Caco-2 (cell line): ENCODE measurements around the gene CLCF1. TPM values are rescaled to one million over a fixed set of nuclear protein-coding genes. Genes with fewer than 3 reads are reported as not detected.

Source experiments
- BruUV-seq: library from RNA; stranded (reverse); fragments of 400-500 nt; replicated peaks from 2 replicates; lab custom pipeline; 2021; lab: Mats Ljungman, UMichigan
- CTCF ChIA-PET: fragments of 300-600 bp; sonication (Branson Sonifier 250); formaldehyde crosslinking; loops from one replicate; lab custom pipeline; 2022; ENCODE audit warnings: antibody characterized with exemption; lab: Charles Lee
- POLR2A ChIA-PET: fragments of 300-600 bp; sonication (Branson Sonifier 250); formaldehyde crosslinking; loops from one replicate; lab custom pipeline; 2022; ENCODE audit warnings: antibody characterized with exemption; lab: Charles Lee
- DNase-seq, 2 experiments: peaks; one replicate each; pipeline versions ENCODE4 v3.0.0 to v3.0.0-alpha.2; 2020 to 2022
- H3K27me3 ChIP-seq: replicated peaks from 2 replicates; pipeline ENCODE4 v1.6.0; 2011; ENCODE audit warnings: low read length; ENCODE audit not compliant: control insufficient read depth, insufficient read depth
- H3K36me3 ChIP-seq: 2 replicates; pipeline ENCODE4 v1.5.1; 2011; ENCODE audit warnings: low read length; ENCODE audit not compliant: control insufficient read depth, insufficient read depth
- H3K4me1 ChIP-seq: fragments of 250-450 bp; sonication (Bioruptor Pico); 2 replicates; pipeline ENCODE4 v1.5.1; 2020; ENCODE audit warnings: mild to moderate bottlenecking
- H3K4me3 ChIP-seq: 2 replicates; pipeline ENCODE4 v1.5.1; 2011; ENCODE audit warnings: low read depth, mild to moderate bottlenecking, control low read depth, low read length
- H3K9me3 ChIP-seq: fragments of 250-450 bp; sonication (Bioruptor Pico); 2 replicates; pipeline ENCODE4 v1.5.1; 2020; ENCODE audit warnings: mild to moderate bottlenecking, moderate library complexity
- H3K27ac Mint-ChIP-seq: one replicate; pipeline ENCODE4 v1.8.0; 2022; ENCODE audit warnings: mixed read lengths; ENCODE audit not compliant: unreplicated experiment
- H3K27me3 Mint-ChIP-seq: one replicate; pipeline ENCODE4 v1.8.0; 2022; ENCODE audit warnings: mixed read lengths; ENCODE audit not compliant: insufficient read depth, unreplicated experiment
- H3K36me3 Mint-ChIP-seq: one replicate; pipeline ENCODE4 v1.8.0; 2022; ENCODE audit warnings: mild to moderate bottlenecking, mixed read lengths; ENCODE audit not compliant: insufficient read depth, unreplicated experiment
- H3K4me1 Mint-ChIP-seq: one replicate; pipeline ENCODE4 v1.8.0; 2022; ENCODE audit warnings: low read depth, mixed read lengths; ENCODE audit not compliant: unreplicated experiment
- H3K4me3 Mint-ChIP-seq: one replicate; pipeline ENCODE4 v1.8.0; 2022; ENCODE audit warnings: mild to moderate bottlenecking, moderate library complexity, mixed read lengths; ENCODE audit not compliant: unreplicated experiment
- H3K9me3 Mint-ChIP-seq: one replicate; pipeline ENCODE4 v1.8.0; 2022; ENCODE audit warnings: mixed read lengths; ENCODE audit not compliant: unreplicated experiment
- CTCF ChIP-seq, 2 experiments: fragments of 200-600 bp in 1 of 2; IDR thresholded peaks; 1 replicate in 1 of 2; 2 replicates in 1 of 2; pipeline versions ENCODE4 v1.5.1 to v1.8.0; 2011 to 2022; ENCODE audit warnings: antibody characterized with exemption in 1 of 2, control low read depth in 1 of 2, inconsistent platforms in 1 of 2, low read depth in 1 of 2, low read length in 1 of 2, mild to moderate bottlenecking in 1 of 2, moderate library complexity in 1 of 2; ENCODE audit not compliant: insufficient read depth in 1 of 2, severe bottlenecking in 1 of 2, unreplicated experiment in 1 of 2
- intact Hi-C: fragments of 100-400 bp; cut with micrococcal nuclease; formaldehyde crosslinking; loops from one replicate; pipeline ENCODE4 v1.10.0; 2022; ENCODE audit not compliant: unreplicated experiment
- total RNA-seq: library from RNA; stranded (reverse); gene quantifications from 2 replicates; pipeline ENCODE4 v1.2.3, GENCODE V29; 2022

The CLCF1 gene
- total RNA-seq, 1 experiment from 2014 or later, result 4.5 TPM

GRCh38 chr11:67412495-67413179 lies 39.2 kb upstream of the CLCF1 start:
- H3K4me1 Mint-ChIP-seq, result peaks cover 18% of the 10 kb centered on the region
- CTCF ChIA-PET, result interaction anchor here (0.5 to 4.8 kb wide), 2 partner anchors 12 to 39 kb away, joined by 9 to 27 read pairs; partner anchors contain the start of genes CLCF1 and PPP1CA
- H3K27me3 Mint-ChIP-seq, result no peaks in the 10 kb centered on the region

GRCh38 chr11:67411785-67412152 lies 38.4 kb upstream of the CLCF1 start:
- no peak for TF ChIP-seq CTCF (IDR thresholded peaks at IDR 0.05; ENCODE audit: insufficient read depth in 1 of 2, low read depth in 1 of 2, low read length in 1 of 2, severe bottlenecking in 1 of 2, unreplicated experiment in 1 of 2)
- peaks cover 18% of the 10 kb centered on the region for H3K4me1 Mint-ChIP-seq

More at GRCh38 chr11:67412495-67413179, 39.2 kb upstream of the CLCF1 start:
- DNase-seq, result no peak
- no peaks in the 10 kb centered on the region for H3K36me3 ChIP-seq
- peaks cover 6% of the 10 kb centered on the region for H3K36me3 Mint-ChIP-seq
- TF ChIP-seq CTCF (IDR thresholded peaks at IDR 0.05; ENCODE audit: insufficient read depth in 1 of 2, low read depth in 1 of 2, low read length in 1 of 2, severe bottlenecking in 1 of 2, unreplicated experiment in 1 of 2), result no peak
- H3K27ac Mint-ChIP-seq, result no peak overlapping the region
- H3K4me1 ChIP-seq, result peaks cover 4% of the 10 kb centered on the region; the same call in 1 of the 2 replicates
- intact Hi-C loops, result loop anchor here (1.0 kb wide), 1 partner anchor 9 kb away; no protein-coding TSS in a partner anchor
- H3K4me3 Mint-ChIP-seq, result no peak overlapping the region
- H3K9me3 ChIP-seq, result no peaks in the 10 kb centered on the region
- POLR2A ChIA-PET, result interaction anchor here (0.5 to 1.2 kb wide), 3 partner anchors 11 to 416 kb away, joined by 3 to 4 read pairs (median 3); partner anchors contain the start of gene PPP1CA
- no peaks in the 10 kb centered on the region for H3K27me3 ChIP-seq
- no peaks in the 10 kb centered on the region for H3K9me3 Mint-ChIP-seq
- H3K4me3 ChIP-seq, result no peak overlapping the region
- no TSS peak for BruUV-seq

GRCh38 chr11:67410984-67411784 lies 37.8 kb upstream of the CLCF1 start:
- intact Hi-C loops, result no loop called here
- TF ChIP-seq CTCF (IDR thresholded peaks at IDR 0.05; ENCODE audit: insufficient read depth in 1 of 2, low read depth in 1 of 2, low read length in 1 of 2, severe bottlenecking in 1 of 2, unreplicated experiment in 1 of 2), result no peak
- CTCF ChIA-PET, result interaction anchor here (4.8 kb wide), 1 partner anchor 10 kb away, joined by 27 read pairs; the partner anchor contains the start of gene PPP1CA
- no peak overlapping the region for H3K4me3 Mint-ChIP-seq
- H3K36me3 Mint-ChIP-seq, result peaks cover 9% of the 10 kb centered on the region
- peaks cover 4% of the 10 kb centered on the region; the same call in 1 of the 2 replicates for H3K4me1 ChIP-seq
- H3K9me3 ChIP-seq, result no peaks in the 10 kb centered on the region
- H3K27me3 ChIP-seq, result no peaks in the 10 kb centered on the region
- H3K4me1 Mint-ChIP-seq, result peaks cover 15% of the 10 kb centered on the region
- DNase-seq, result no peak
- no peaks in the 10 kb centered on the region for H3K36me3 ChIP-seq
- no peaks in the 10 kb centered on the region for H3K27me3 Mint-ChIP-seq
- no peak overlapping the region for H3K4me3 ChIP-seq
- POLR2A ChIA-PET, result interaction anchor here (0.6 kb wide), 1 partner anchor 9 kb away, joined by 5 read pairs; no protein-coding TSS in a partner anchor
- BruUV-seq, result no TSS peak
- H3K9me3 Mint-ChIP-seq, result no peaks in the 10 kb centered on the region
- H3K27ac Mint-ChIP-seq, result no peak overlapping the region

More at GRCh38 chr11:67411785-67412152, 38.4 kb upstream of the CLCF1 start:
- Histone ChIP-seq H3K4me1 (peaks cover 4% of the 10 kb centered on the region; the same call in 1 of the 2 replicates), H3K36me3 (no peaks in the 10 kb centered on the region), H3K9me3 (no peaks in the 10 kb centered on the region), H3K4me3 (no peak overlapping the region), H3K27me3 (no peaks in the 10 kb centered on the region)
- H3K27ac Mint-ChIP-seq, result no peak overlapping the region
- H3K4me3 Mint-ChIP-seq, result no peak overlapping the region
- ChIA-PET CTCF (interaction anchor here (4.8 kb wide), 1 partner anchor 11 kb away, joined by 27 read pairs; the partner anchor contains the start of gene PPP1CA), POLR2A (interaction anchor here (0.6 kb wide), 1 partner anchor 10 kb away, joined by 5 read pairs; no protein-coding TSS in a partner anchor)
- H3K27me3 Mint-ChIP-seq, result no peaks in the 10 kb centered on the region
- peaks cover 6% of the 10 kb centered on the region for H3K36me3 Mint-ChIP-seq
- no peaks in the 10 kb centered on the region for H3K9me3 Mint-ChIP-seq
- intact Hi-C loops, result loop anchor here (1.0 kb wide), 1 partner anchor 10 kb away; no protein-coding TSS in a partner anchor
- no TSS peak for BruUV-seq
- no peak for DNase-seq
